ENCODE data around the gene TMEM221.

DNA sequence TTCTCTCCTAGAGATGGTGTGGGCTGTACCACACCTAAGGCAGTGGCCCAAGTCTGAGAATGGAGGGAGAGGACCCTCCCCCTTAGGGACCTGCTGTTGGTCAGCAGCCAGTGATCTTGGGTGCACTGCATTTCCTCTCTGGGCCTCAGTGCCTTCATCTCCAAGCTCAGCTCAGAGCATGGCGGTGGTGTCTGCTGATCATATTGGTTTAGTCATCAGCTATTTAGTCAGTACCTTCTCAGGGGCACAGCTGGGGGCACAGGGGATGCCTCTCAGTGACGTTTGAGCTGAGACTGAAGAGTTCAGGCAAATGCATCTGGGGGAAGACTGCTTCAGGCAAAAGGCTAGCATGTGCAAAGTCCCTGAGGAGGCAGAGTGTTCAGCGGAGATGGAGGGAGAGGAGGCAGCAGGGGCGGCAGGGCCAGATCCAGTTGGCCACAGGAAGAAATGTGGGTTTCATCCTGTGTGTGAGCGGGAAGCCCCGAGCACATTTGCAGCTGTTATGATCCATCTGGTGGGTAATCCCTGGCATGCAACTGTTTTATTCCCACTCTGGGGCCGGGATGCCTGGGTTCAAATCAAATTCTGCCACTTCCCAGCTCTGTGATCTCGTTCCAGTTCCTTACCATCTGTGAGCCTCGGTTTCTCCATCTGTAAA lies 47.3 kb upstream of the TMEM221 start:
- TF ChIP-seq BACH2 (CRISPR knock-in tag; IDR thresholded peaks at IDR 0.05; ENCODE audit: borderline replicate concordance) (no peak), ZFP3 (CRISPR knock-in tag; IDR thresholded peaks at IDR 0.05) (no peak), RARB (CRISPR knock-in tag; IDR thresholded peaks at IDR 0.05) (no peak), ZNF565 (CRISPR knock-in tag; conservative IDR thresholded peaks at IDR 0.05; ENCODE audit: low read depth) (no peak)

Data from SK-N-SH treated with all-trans-retinoic acid at 6 μM for 48 hours (cell line).